Activated CD4-positive, alpha-beta T cell treated with anti-CD3 and anti-CD28 coated beads, Interleukin-10, Interleukin-2, amounts not matched to agents 100 ng/mL and 50 ng/mL, durations not matched to agents 16 hours and 8 hours (primary cell): ENCODE results near the gene SLC43A2.
"Not testable (repeated sequence)": the region's sequence is repeated elsewhere in the genome, so short reads cannot be mapped to it uniquely, and the experiment has no call there.

Source experiments
- DNase-seq: peaks from one replicate; pipeline ENCODE4 v3.0.0-alpha.2; 2020

SLC43A2 gene

DNA sequence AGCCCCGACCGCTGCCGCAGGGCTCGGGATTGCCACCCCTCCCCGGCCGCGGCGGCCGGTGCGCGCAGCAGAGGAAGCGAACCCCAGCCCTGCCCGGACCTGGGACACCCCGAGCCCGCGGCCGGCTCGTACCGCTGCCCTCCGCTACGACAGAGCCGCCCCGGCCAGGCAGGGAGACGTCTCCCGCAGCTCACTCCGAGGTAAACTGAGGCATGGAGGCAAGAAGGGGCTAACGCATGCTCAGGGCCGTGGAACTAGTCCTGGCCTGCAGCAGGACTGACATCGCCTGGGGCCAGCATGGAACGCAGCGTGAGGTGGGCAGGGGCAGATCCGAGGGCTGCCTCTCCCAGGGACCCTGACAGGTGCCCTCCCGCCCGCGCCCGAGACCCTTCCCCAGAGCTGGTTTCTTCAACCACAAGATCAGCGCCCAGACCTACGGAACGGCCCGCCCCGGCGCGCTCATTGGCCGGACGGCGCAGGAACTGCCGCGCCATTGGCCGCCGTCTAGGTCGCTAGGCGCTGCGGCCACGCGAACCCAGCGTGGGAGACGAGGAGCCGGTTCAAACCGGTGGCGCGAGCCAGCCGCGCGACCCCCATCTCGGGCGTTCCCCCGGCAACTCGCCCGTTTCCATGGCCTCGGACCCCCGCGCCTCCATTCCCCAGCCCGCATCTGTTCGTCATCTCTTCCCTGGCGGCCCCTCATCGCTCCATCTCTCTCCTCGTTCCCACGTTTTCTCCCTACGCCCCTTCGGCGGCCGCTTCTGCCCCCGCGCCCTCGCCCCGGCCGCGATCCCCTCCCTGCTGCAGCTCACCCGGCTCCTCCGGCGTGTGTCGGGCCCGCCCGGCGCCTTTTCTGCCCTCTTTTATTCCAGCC lies at the start of gene SLC43A2:
TSS of gene SLC43A2 (minus strand) at position 853 of the 874 bp plus-strand sequence. CDS start 960 bp downstream, outside the sequence.
- DNase-seq: peak; percentile 83

DNA sequence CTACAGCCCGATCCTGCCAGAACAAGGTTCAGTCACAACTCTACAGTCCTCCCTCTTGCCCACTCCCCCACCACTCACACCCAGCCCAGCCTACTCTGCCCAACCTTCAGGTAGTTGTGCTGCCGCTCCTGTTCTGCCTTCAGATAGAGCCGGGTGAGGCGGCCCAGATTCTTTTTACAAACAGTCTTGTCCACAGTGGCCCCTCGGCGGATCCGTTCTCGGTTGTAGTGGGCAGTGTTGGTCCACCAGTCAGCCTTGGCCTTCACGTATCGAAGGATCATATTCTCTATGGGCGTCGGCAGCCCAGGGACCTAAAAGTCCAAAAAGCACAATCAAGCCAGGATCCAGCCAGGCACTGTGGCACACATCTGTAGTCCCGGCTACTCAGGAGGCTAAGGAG lies 47.8 kb upstream of the SLC43A2 start:
- DNase-seq: no peak

DNA sequence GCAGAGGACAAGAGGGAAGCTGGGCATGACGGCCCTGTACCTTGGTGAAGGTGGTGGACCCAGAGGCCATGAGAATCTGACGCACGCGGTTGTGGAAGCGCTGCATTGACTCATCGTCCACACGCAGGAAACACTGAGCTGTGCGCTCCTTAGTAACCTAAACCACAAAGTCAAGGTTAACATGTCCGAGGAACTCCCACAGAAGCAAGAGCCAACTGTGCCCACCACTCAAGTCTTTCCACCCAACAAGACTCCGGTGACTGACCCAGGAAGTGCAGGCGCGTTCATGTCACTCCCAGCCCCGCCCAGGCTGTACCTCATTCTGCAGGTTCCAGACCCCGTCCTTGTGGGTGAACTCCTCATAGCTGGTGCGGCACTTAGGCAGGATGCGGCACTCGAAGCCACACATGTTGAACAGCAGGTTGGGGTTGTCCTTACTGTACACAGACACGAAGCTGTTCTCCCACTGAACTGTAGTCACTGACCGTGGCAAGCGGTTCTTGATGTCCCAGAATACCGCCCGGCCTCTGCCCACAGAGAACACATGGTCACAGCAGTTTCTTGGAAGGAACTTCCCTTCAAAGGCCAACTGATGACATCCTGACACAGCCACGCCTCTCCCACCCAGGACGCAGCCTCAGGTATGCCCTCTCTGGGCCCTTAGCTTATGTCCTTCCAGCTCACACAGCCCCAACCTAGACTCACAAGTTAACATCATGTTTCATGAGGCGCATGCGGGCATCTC lies 44.6 kb upstream of the SLC43A2 start:
- DNase-seq: peak; percentile 51

DNA sequence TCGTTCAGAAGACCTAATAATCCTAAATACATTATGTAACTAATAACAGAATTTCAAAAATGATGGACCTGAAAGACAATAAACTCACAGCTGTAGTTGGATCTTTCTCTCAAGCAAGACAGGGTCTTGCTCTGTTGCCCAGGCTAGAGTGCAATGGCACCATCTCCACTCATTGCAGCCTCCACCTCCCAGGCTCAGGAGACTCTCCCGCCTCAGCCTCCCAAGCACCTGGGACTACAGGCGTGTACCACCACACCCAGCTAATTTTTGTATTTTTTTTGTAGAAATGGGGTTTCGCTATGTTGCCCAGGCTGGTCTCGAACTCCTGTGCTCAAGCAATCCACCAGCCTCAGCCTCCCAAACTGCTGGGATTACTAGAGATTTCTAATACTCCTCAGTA lies 35.3 kb upstream of the SLC43A2 start:
- DNase-seq: not testable (repeated sequence)

DNA sequence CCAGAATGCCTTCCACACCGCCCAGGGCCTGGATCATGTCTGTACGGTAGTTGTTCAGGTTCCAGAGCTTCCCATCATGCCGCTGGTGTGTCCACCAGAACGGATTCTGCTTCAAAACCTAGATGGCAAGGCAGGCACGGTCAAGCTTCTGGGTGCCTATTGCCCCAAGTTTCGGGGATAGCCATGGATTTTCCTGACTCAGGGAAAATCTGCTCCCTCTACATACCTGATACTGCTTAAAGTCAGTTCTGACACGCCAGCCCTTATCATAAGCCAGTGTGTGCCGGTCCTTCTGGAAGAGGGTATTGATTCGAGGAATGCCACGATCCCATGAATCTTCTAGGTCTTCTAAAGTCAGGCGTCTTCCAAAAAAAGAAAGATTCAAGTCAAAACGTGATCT lies 32.4 kb upstream of the SLC43A2 start:
- DNase-seq: no peak

DNA sequence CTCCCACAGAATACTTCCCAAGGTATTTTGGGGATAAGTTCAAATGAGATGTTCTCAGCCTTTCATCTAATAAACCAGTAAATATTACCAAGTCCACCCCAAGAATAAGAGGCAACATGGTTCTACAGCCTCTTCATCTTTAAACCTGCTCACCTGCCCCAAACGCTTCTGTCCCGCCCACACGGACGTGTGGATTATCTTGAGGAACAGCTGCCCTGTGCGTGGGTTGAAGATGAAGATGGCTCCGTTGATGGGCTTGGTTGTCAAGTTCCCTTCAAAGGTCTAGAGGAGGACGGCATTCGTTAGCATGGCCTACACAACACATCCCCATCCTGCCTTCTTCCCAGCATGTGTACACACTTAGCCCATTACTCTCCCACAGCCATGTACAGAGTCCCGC lies 29.5 kb upstream of the SLC43A2 start:
- DNase-seq: no peak

DNA sequence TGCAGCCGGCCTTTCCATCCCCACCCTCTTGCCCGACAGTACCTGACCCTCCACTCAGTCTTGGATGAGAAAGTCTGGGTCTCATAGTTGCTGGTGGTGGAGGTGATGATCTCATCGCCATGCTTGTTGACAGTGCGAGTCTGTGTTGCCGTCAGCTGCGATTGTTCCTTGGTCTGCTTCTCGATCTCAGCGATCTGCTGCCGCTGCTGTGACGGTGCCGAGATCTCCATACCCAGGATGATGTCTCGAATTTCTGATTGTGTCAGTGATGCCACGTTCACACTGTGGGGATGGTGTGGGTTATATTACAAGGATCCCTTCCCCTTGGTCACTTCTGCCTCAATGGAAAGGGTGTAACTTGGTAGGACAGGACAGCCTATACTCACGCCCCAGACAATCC lies 25.1 kb upstream of the SLC43A2 start:
- no peak for DNase-seq

DNA sequence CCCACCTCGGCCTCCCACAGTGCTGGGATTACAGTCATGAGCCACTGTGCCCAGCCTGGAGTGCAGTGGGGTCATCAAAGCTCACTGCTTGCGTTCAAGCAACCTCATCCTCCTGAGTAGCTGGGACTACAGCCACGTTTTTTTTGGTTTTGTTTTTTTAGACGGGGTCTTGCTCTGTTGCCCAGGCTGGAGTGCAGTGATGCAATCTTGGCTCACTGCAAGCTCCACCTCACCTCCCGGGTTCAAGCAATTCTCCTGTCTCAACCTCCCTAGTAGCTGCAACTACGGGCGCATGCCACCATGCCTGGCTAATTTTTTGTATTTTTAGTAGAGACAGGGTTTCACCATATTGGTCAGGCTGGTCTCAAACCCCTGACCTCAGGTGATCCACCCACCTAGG lies 24.2 kb upstream of the SLC43A2 start:
- not testable (repeated sequence) for DNase-seq

DNA sequence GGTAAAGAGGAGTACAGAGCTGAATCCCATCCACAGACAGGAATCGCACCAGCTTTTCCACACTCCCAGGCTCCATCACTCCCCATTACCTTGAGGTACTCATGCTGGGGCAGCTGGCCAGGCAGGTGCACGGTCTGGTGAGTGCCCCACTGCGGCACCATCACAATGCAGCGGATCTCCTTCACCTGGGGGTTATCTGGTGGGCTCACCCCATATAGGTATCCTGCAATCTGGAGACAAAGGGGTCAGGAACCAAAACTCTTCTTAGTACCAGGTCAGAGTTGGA lies 22.9 kb upstream of the SLC43A2 start:
- DNase-seq: no peak

DNA sequence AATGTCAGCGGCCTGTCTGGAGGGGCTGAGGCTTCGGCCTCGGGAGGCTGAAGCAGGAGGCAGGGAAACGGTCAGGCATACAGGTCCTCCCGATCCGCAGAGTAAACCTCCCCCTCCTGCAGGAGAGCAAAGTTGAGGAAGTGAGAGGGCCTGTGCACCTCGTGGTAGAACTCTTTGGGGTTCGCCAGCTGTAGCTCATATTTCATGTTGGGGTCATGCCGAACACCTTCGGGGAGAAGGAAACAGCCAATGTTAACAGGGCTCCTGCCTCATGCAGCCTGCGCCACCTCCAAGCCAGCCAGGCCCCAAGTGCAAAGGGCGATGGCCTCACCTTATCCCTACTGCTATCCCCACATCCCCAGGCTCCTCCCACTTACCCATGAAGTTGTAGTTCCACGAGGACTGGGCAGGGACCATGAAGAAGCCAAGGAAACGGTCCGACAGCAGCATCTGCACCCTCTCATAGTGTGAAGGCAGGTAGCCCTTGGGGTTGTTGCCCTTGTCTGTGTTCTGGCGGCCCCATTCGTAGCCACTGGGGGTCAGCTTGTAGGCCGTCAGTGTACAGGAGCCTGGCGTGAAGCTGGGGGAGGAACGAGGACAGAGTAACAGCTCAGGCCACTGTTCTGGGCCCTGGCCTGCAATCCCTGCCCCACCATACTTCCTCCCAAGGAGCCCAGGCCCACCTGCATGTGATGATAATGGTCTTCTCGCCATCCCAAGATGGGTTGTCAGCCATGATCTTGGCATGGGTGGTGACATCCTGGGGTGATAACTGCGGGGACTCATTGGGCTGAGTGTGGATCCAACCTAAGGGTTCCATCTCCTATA lies 22.3 kb upstream of the SLC43A2 start:
- no peak for DNase-seq

DNA sequence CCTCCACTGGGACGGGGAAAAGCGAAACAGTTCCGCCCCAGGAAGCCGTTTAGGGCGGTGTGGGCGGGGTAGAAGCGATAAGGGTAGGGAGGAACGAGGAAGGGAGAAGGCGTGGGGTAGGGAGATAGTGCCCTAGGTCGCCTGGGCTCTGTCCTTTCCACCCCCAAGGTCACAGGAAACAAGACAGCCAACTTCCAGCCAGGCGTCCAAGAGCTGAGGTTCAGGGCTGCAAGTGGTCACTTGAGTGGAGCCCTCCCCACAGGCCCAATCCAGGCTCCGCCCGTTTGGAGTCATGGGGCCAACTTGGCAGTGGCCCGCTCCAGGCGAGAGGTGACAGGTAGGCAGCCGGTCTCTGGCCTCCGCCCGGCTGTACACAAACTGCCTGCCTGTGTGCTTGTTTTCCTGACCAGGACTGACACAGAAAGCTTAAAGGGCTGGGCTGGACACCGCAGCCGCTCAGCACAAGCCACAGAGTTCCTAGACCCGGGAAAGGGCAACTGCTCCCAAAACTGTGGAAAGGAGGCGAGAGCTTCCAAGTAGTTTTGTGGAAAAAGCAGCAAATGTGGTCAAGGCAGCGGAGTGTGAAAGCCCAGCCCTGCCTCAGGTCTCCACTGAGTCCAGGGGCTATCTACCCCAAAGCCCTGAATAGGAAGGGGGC lies 21.3 kb upstream of the SLC43A2 start, which contains the start of gene RILP:
TSS of gene RILP (minus strand) at position 23 of the 658 bp plus-strand sequence. CDS start 62 bp downstream, outside the sequence.
- no peak for DNase-seq

DNA sequence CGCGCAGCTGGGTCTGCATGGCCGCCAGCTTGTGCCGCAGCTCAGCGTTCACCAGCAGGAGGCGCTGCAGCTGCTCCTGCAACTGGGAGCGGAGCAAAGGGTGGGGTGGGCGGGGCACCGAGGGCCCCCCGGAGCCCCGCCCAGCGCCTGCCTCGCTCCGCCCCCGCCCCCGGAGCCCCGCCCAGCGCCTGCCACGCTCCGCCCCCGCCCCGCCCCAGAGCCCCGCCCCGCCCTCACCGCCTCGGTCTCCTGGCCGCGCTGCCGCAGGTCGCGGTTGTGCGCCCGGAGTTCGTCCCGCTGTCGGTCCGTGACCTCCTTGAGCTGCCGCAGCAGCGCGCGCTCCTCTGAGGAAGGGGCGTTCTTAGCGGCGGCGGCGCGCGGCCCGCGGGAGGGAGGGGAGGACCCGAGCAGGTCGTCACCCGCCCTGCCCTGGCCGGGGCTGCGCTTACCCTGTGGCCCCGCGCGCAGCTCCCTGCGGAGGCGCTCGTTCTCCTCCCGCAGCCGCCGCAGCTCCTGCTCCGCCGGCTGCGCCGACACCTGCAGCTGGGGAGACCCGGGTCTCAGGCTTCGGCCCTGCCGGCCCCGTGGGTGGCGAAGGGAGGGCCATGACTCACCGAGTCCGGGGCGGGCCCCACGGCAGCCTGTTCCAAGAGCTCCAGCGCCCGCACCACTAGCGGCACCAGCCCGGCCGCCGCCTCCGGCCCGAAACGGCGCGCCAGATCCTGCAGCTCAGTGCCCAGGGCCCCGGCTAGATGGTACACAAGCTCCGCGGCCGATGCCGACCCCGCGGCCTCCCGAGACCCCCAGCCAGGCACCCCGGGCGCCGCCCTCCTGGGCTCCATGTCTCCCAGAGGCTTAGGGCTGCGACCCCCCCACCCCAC lies 20.6 kb upstream of the SLC43A2 start:
- peak; percentile 96 for DNase-seq

DNA sequence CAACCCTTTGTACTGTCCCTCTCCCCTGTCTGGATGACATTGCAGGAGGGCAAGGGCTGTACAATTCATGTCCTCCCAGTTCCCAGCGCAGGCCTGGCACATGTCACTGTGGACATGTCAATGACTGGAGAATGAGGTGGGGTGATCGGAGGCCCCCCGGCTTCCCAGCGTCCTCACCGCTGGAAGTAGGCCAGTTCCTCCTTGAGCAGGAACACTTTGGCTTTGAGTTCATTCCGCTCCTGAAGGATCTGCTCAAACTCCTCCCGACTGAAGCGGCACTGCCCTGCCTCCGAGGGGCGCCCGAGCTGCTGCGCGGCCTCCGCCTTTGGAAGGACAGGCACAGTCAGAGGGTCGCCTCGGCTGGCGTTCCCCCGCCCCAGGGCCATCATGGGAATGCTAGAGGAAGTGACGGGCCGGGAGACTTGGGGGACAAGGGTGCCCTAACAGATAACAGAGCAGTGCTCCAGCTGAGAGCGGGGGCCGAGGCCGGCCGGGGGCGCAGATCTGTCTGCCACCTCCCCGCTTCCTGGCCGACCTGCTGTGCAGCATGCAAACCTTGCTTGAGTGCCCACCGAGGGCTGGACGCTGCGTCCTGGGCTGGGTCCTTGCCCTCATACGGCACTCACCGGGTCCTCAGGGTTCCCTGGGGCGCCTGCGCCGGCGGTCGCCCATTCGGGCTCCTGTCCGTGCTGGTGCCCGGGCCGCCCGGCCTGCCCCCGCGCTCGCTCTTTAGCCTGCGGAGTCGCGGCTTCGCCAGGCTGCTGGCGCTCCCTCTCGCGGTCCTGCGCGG lies 19.7 kb upstream of the SLC43A2 start:
- DNase-seq: no peak

DNA sequence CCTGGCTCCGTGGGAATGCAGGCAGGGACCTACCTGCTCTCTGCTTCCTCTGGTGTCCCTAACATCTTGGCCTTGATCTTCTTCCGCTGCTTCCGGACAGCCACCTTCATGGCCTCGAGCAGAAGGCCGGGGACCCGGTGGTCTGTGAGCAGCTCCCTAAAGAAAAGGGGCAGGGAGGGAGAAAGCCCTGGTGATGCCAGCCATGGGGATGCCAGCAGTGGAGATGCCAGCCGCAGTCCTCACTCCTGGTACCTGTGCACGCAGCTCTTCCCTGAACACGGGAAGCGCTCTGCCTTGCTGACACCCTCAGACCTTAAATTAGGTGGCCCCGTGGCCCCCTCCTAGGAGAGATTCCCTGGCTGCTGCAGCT lies 19.2 kb upstream of the SLC43A2 start:
- DNase-seq: no peak

DNA sequence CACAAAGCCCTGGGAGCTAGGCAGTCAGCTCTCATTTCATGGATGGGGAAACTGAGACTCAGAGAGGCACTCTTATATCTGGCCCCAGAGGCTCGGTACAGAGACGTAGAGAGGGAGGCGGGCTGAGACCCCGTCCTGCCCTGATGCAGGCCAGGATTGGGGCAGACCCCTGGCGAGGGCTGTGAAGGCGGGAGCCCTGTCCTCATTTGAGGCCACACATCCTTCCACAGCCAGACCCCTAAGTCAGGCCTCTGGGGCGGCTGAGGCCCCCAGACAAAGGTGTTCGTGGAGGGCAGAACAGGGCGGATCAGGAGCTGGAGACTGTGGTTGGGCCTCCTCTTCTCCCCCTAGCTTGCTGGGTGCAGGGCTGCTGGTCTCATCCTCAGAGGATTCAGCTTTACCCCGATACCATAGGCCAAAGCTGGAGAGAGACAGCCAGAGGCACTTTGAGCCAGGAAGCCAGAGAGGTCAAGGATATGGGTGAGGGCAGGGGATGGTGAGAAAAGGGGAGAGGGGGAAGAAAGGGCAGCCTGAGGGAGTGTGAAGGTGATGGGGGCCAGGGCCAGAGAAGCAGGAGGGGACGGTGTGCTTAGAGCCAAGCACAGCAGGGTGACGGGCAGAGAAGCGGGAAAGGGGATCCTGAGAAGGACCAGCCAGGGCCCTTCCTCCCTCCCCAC lies 17.7 kb upstream of the SLC43A2 start:
- DNase-seq: no peak

DNA sequence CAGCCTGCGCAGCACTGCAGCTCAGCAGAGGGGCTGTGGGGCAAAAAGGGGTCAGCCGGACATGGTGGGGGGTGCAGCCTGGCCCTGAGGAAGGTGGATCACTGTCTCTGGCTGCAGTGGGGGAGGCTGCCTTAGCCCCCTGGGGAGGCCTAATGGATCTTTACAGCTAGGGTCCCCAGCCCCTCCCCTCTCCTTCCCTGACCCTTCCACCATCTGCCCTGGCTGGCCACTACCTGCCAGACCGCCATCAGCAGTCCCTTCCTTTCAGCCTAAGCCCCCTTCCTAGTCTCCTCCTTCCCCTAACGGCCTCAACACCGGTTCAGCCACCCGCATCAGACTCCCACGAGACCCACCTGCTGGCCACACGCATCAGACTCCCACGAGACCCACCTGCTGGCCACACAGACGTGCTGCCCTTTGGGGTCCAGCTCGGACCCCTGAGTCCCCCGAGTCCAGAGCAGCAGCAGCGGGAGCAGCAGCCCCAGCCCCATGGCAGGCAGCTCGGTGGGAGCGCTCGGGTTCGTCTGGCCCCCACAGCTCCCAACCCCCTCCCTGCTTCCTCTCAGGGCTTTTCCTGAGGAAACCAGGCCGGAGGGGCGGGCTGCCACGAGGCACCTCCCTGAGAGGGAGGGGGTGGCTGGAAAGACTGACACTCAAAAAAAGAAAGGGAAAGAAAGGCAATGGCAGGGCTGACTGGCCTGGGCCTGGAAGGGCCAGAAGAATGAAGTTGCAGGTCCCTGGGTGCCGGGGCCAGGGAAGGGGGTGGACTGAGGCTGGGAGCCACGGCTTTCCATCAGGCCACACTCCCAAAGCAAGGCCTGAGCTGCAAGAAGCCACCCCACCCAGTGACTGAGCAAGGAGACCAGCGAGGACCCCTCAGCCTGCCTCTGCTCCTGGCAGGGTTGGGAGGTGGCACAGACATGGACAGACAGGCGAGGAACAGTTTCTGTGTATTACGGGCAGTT lies 16.9 kb upstream of the SLC43A2 start, which contains the start of gene SCARF1:
TSS of gene SCARF1 (minus strand) at position 526 of the 965 bp plus-strand sequence. CDS start at position 491, 35 bp downstream.
- DNase-seq: no peak

DNA sequence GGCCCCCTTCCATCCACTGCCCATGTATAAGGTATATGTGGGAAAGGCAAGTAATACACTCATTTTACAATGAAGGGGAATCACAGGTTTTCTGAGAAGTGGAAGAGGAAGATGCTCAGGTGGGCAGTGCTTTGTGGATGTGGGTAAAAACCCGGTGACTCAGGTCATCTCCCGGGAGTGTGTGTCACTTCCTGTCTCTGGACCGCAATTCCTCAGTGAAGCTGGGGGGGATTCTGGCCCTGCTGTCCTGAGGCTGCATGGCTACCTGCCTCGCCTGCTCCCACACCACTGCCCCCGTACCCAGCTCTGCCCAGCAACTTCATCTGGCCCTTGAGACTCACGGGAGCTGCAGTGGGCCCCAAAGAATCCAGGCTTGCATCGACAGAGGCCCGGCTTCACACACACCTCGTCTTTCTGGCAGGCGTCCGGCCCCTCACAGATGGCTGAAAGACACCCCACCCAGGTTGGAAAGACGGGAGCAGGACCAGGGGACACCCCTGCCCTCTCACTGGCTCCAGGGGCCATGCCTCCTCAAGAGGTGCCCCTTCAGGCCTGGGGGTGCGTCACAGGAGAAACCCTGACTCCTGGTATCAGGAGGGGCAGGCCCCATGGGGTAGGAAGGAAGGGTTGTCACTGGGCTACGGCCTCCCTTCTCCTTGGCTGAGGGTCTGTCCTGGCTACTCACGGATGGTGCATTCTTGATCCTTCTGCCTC lies 16.0 kb upstream of the SLC43A2 start:
- peak; percentile 66 for DNase-seq

DNA sequence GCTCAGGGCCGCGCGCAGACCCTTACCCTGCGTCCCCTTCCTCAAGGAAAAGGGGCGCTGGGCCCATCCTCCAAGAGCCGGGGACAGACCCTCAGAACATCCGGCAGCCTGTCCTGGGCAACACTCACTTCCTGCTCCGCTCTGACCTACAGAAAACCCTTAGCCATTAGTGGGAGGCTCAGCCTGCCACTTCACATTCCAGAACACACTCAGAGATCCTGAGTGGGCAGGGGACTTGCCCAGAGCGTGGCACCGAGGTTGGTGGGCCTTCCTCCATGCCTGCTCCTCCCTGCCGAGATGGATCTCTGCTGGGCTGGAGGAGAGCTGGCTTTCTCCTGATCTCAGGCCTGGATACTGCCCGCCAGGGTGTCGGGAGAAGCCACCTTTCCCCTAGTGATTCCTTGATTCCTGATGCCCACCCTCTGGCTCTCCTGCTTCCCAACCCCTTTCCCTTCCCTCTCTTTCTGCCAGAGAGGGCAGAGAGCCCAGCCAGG lies 15.4 kb upstream of the SLC43A2 start:
- no peak for DNase-seq
